Bone marrow (tissue), 2 donors: ENCODE data around the gene MTG2.

Source experiments
- DNase-seq, 2 donors: peaks; one replicate each; lab custom pipeline; 2025; lab: John Stamatoyannopoulos, UW

Gene MTG2, protein sequence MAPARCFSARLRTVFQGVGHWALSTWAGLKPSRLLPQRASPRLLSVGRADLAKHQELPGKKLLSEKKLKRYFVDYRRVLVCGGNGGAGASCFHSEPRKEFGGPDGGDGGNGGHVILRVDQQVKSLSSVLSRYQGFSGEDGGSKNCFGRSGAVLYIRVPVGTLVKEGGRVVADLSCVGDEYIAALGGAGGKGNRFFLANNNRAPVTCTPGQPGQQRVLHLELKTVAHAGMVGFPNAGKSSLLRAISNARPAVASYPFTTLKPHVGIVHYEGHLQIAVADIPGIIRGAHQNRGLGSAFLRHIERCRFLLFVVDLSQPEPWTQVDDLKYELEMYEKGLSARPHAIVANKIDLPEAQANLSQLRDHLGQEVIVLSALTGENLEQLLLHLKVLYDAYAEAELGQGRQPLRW

GRCh38 chr20:62182469-62183425 is at the start of gene MTG2:
Gene MTG2 (plus strand): TSS chr20:62183028. CDS start chr20:62193421, 10,393 bp downstream.
- DNase-seq, result peak; percentile 86 to 88

- DNase-seq, result no peak
These were observed 49.6 kb upstream of the MTG2 start for GRCh38 chr20:62133051-62133845.

DNA sequence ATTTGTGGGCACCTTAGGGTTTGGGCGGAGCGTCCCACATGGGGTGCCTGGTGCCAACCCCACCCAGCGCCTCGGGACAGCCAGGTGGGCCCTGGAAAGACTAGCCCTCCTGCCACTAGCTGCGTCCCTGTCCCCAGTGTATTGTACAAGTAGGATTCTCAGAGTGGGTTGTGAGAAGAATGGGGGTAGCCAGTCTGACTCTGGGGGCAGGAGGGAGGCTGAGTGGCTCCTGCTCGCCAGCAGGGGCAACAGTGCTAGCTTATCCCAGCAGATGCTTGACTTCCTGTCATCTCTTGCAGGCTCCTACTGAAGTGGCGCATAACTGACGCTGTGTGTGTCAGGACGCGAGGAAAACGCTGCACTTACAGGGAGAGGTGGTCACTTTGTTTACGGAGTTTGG is 49.0 kb upstream of the MTG2 start:
- no peak for DNase-seq

- no peak for DNase-seq
These were observed 48.0 kb upstream of the MTG2 start for GRCh38 chr20:62134735-62135231.

DNA sequence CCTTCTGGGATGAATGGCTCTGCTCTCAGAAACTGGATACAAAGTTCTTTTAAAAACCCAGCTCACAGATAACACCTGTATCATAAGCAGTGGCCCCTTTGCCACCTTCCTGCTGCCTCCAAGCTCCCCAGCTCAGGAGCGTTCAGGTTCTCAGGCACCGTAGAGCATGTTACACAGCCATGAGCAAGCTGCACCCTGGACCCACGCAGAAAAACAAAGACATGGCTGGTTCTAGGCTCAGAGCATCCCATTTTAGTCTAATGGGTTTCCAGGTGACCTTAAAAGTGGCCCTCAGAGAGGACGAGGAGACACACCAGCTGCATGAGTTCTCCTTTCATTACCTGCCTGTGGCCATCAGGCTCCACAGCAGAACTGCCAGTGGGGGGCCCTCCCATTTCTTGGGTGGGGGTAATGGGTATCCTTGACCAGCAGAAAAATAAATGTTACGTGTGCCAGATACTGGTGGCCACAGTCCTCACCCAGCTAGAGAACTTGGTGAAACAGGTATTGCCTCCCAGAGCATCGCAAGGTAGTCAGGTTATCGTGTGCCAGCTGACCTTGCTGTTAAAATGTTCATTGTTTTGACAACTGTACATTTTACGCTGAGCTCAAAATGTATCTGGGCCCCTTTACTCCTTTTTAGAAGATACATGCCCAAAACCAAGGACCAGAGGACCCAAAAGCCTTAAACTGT is 47.1 kb upstream of the MTG2 start:
- DNase-seq, result no peak

DNA sequence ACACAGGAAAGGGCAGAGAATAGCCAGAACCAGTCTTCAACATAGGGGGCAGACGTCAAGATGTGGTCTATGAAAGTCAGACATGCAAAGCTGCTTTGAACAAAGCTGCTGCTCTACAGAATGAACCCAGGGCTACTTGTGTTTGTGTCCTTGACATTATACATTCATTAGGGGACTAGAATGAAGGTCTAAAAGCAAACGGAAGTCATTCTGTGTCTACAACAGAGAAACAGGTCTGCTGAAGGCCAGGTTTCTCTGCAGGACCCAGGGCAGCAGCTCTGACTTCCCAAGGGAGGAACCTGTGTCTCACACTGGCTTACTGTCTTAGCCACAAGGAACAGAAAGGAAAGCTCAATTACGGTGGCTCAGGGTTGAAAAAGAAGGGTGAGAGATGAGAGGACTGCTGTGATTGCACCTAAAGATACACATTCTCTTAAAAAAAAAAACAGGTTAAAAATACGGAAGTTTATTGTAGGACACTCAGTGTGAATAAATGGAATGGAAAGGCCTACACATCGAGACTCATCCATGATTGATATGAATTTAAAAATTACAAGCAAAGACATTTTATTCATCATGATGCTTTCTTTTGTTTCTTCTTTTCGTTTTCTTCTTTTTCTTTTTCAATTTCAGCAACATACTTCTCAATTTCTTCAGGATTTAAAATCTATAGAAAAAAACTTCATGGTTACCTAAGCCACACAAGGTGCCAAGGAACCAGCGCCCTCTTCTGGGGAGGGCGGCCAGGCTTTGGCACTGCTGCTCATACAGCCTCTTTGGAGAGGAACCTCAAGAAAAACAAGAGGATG is 46.3 kb upstream of the MTG2 start:
- DNase-seq, result peak; percentile 10 to 15

DNA sequence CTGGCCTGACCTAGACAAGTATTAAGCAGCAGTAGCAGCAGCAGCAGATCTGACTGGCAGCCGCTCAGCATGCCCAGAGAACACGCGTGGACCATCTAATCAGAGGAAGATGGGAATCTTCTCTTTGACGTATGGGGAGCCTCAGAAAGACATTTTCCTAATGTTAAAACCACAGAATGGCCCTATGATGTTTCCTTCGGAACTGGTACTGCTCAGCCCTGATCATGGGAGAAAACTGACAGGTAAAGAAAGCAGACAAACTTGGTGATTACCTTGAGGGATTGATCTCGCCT is 45.8 kb upstream of the MTG2 start:
- DNase-seq, result no peak

- DNase-seq, result no peak
These were observed 45.2 kb upstream of the MTG2 start for GRCh38 chr20:62137478-62138203.

DNA sequence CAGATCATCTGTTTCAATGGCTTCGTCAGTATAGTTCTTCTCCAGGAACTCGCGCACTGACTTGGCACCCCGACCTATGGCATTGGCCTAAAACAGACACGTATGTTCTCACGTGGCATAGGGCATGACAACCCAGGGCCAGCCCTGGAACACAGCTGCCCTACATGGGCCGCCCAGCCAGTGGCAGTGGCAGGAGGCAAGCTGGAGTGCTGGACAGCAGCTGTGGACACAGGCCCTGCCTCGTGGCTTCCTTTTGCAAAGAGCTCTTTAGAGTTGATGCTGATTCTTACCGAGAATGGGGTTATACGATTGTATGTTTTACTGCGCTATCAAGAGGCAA is 44.7 kb upstream of the MTG2 start:
- DNase-seq, result no peak

- DNase-seq, result no peak
These were observed 43.9 kb upstream of the MTG2 start for GRCh38 chr20:62138912-62139311.

DNA sequence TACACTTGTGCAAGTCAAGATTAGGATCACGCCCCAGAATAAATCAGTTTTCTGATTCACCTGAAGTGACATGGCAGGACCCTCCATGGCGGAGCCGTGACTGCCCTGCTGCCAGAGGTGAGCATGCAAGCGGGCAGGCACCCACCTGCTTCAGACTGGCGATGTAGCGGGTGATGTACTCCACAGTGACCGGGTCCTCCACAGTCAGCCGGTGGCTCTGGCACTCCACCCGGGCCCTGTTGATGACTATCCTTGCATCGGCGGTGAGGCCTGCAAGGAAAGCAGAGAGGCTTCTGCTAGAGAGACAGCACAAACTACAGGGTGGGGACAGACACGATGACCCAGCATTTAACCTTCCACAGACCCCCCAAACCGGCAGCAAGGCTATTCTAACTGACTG is 43.2 kb upstream of the MTG2 start:
- DNase-seq, result no peak

DNA sequence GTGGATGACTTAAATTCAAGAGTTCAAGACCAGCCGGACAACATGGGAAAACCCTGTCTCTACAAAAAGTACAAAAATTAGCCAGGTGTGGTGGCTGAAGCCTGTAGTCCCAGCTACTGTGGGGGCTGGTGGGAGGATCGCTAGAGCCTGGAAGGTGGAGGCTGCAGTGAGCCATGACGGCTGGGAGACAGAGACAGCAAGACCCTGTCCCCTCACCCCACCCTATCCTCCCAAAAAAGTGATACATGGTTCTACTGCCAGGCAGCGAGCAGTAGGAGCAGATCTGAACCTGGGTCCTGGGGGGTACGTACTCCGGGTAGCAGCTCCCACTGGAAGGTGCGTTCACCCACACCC is 41.8 kb upstream of the MTG2 start:
- no peak for DNase-seq

GRCh38 chr20:62141397-62142251 is 41.2 kb upstream of the MTG2 start:
- DNase-seq, result no peak

- DNase-seq, result no peak
These were observed 40.4 kb upstream of the MTG2 start for GRCh38 chr20:62142252-62143080.

- peak; percentile 64 to 83 for DNase-seq
These were observed 39.5 kb upstream of the MTG2 start, which contains the start of the genes PSMA7 and SS18L1 for GRCh38 chr20:62143081-62143956. Gene PSMA7 (minus strand): TSS chr20:62143394. CDS start chr20:62143303, 91 bp downstream. Gene SS18L1 (plus strand): TSS chr20:62143769. CDS start chr20:62143821, 52 bp downstream.

DNA sequence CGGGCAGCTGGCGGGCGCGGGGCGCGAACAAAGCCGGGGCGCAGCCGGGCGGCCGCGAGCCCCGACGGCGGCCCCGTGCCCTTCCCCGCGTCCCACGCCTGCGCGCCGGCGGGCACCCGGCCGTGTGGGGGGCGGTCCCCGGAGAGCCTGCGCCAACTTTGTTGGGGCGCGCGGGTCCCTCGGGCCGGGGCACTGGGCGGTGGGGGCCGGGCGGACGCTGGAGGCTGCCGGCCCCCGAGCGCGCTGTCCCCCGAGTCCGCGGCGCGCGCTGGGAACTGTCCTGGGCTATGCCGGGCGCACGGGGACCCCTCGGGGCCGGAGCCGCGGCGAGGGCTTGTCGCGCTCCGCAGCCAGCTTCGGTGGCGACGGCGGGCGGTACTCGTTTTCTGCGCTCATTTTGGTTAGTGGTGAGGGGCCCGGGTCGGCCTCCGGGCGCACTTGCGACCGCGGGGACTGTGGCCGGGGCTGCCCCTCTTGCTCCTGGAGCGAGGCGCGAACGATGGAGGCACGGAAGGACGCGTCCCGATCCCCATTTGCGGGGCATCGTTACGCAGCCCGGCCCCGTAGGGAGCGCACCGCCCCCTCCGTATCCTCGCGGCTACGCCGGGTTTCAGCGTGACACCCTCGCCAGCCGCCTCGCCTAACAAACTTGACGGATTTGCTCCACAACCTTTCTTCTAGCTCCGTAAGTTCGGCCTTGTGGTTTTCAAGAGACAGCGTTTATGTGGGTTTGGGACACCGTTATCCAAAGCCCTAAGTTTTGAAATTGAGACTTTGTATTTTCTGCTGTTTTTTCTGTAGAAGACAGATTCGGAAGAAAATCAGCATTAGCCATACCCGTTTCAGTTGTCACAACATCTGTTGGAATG is 38.6 kb upstream of the MTG2 start:
- DNase-seq, result peak in 1 of 2 donors; percentile 12
